Iris pigment epithelial cell (primary cell): ENCODE data around the gene SLC25A28.

Source experiments
- DNase-seq: peaks from one replicate; pipeline ENCODE4 v3.0.0-alpha.2; 2011; ENCODE audit warnings: low read depth

SLC25A28 gene

DNA sequence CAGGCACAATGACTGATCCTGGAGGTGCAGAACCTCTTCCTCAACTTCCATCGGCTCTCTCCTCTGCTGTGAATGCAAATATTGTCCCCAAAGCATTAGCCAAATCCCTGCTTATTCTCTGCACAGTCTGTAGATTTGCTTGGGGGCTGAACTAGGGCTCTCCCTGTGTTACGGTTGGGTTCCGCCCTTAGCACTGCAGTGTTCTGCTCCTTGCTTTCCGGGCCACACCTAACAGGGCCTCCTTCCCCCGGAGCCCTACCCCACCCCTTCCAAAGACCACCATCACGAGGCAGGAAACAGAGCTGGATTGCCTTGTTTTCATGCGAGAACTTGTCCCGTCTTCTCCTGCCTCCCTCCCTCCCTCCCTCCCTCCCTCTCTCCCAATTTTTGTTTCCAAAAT is 36.6 kb downstream of the SLC25A28 start:
- DNase-seq = no peak

DNA sequence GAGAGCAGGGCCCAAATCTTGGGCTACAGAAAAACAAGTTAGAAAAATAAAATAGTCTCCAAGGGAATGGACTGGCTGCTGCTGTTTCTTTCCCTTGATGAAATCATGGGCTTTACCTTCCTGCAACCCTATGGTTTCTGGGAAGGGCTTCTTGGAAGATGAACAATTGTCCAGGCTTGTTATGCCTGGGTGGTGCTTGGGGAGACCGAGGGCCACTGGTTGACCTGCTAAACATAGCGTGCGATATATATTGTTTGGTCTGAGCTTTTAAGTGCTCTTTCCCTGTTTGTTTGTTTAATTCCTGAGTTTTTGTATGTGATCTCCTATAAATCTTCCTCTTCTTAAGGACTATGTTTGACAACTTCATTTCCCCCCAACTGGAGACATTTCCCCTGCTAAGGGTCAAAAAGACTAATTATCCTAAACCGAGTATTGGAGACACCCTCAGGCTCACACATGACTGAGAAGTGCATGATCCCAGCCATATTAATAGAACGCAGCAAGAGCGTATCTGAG is 37.9 kb downstream of the SLC25A28 start:
- DNase-seq = no peak

DNA sequence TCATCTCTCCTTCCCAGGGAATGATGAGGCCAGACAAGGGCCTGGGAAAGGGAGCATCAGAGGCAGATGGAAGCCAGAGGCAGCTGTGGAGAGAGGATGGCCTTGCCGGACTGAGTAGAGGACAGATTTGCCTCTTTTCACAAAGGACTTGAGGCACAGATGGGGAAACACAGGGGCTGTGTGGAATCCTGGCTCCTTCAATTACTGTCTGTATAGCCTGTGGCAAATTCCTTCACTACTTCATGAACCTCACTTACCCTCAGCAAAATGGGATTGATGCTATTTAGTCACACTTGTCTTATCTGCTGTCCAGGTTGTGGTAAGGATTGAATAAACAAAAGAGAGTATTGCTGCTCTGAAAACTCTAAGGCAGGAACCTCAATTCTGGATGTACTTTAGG is 40.3 kb downstream of the SLC25A28 start:
- no peak for DNase-seq

DNA sequence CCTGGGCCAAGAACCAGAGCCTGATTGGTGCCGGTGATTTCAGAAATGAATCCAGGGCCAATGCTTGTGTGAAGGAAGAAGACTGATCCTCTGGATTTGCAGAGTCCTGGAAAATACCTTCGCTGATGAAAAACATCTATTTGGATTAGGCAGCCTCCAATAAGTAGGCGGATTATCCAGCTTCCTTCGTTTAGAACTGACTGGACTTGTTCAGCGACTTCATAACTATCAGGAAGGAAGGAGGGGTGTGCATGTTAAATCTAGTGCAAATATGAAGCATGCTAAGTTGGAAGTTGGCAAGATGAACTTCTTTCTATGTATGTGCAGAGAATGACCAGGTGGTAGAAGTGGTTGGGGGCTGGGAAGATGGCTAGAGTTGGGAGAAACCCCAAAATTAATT is 46.4 kb downstream of the SLC25A28 start:
- DNase-seq = no peak

DNA sequence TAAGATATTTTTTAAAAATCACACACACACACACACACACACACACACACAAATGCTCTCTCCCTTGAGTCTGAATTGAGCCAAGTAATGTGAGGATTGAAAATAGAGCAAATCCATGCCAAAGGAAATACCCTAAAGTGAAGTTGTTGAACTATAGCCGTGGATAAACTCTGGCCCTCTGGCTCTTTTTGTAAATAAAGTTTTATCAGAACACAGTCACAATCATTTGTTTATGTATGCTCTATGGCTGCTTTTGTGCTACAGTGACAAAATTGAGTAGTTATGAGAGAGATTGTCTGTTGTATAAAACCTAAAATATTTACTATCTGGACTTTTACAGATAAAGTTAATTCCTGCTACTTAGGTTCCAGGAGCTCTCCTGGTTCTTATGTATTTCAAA is 48.4 kb downstream of the SLC25A28 start:
- no peak for DNase-seq

DNA sequence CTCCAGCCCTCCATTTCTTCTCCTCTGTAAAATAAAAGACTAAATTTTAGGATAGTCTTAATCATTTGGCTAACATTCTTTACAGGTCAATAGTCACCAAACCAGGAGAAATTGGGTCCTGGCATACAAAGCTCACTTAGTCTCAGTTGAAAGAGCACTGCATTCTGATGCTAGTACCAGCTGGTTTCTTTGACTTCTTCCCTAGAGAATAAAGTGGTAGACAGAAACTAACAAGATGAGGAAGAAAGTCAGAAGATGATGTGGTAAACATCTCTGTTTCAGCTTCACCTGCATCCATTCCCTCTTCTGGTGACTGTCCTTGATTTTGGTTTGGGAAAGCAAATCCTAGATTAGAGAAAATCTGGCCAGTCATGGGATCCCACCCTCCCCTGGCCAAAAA is 50.3 kb downstream of the SLC25A28 start:
- no peak for DNase-seq

DNA sequence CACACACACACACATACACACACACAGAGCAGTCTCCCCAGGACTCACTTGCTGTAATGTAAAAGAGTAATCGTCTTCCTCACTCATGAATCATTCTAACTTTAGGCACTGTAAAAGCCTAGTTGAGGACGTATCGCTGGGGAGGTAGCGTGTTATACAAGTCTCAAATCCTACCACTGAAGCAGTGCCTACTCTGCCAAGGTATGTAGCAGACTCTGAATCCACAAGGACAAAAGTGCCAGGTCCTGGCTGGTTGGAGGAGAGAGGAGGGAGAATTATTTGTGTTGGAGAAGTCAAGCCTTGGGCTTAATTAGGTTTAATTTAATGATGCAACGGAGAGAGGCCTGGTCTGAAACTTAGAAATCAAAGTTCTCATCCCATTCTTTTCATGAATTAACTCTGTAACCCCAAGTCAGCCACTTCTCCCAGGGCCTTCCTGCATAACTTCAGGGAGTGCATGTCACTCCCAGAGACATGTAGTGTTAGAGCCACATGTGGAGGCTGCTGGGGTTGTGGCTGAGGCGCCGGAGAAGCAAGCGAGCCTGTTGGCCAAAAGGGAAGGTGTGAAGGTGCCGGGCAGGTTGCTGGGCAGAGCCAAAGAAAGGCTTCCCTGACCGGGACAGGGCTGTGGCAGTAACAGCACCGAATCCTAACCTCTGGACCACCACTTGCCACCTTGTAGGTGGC is 50.8 kb downstream of the SLC25A28 start:
- no peak for DNase-seq

DNA sequence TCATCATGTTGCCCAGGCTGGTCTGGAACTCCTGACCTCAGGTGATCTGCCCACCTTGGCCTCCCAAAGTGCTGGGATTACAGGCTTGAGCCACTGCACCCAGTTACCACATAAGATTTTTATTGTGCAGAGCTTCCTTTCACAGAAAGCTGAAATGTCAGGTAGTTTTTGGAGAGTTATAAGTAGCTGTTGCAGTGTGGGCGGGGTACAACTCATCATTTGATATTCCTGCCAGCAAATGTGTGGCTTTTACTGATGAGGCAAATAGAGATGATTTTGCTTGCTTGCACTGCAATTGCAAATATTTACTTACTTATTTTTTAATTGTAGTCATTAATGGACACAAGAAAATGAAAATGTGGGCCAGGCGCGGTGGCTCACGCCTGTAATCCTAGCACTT is 55.1 kb downstream of the SLC25A28 start:
- DNase-seq = no peak

DNA sequence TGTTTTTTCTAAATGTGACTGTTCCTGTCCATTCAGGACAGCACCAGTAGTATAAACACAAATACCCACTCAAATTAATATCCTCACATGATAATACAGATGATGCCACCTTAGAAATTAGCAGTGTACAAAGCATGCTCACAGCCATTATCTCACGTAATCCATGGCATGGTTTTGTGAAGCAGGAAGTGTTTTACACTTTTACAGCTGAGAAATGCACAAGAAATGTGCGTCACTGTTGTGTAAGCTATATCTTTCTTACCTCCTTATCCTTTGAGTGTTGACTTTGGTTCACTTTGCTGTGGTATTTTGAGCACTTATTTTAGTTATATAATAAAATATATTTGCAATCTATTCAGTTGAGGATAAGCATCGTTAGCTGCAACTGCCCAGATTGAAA is 55.9 kb downstream of the SLC25A28 start:
- no peak for DNase-seq

DNA sequence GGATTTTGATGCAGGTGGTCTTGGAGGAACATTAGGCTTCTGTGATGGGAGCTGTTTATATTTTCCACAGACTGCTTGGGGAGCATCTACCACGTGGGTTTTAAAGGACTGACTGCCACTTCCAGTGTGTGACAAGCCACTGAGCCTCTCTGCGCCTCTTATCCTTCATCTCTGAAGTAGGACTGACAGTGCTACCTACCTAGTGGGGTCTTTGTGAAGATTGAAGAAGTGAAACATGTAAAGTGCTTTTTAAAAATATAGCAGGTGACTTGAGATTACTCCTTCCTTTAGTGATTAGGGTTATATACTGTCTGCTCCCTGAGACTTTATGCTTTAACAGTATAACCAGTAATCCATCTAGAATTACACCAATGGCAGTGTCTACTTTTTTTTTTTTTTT is 57.6 kb downstream of the SLC25A28 start:
- DNase-seq = no peak
